Measurements from ENCODE around the gene XPNPEP2.

The XPNPEP2 gene

DNA sequence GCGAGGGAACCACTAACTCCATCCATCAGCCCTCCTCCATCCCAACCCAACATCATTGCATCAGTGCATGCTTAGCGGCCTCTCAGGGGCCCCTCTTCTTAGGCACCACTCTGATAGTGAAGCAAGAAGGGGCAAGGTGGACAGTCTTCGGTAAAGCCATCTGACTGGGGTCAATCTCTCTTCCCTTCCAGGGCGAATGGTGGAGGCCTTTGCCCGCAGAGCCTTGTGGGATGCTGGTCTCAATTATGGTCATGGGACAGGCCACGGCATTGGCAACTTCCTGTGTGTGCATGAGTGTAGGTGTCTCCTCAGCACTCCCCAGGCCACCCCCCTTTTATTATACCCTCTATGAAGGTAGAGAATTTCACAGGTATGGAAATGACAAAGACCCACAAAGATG, 22.2 kb downstream of the XPNPEP2 start:
- TF ChIP-seq, protein P1, sequence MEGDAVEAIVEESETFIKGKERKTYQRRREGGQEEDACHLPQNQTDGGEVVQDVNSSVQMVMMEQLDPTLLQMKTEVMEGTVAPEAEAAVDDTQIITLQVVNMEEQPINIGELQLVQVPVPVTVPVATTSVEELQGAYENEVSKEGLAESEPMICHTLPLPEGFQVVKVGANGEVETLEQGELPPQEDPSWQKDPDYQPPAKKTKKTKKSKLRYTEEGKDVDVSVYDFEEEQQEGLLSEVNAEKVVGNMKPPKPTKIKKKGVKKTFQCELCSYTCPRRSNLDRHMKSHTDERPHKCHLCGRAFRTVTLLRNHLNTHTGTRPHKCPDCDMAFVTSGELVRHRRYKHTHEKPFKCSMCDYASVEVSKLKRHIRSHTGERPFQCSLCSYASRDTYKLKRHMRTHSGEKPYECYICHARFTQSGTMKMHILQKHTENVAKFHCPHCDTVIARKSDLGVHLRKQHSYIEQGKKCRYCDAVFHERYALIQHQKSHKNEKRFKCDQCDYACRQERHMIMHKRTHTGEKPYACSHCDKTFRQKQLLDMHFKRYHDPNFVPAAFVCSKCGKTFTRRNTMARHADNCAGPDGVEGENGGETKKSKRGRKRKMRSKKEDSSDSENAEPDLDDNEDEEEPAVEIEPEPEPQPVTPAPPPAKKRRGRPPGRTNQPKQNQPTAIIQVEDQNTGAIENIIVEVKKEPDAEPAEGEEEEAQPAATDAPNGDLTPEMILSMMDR (IDR thresholded peaks at IDR 0.05; ENCODE audit: low read depth, low read length, missing control alignments): no peak
- DNase-seq (ENCODE audit: low read depth): no peak
- no peak overlapping the region for H3K4me3 ChIP-seq (ENCODE audit: low read depth, low read length)
- in situ Hi-C loops (cut with HindIII; ENCODE audit: low sequenced_read_pairs): no loop called here

GRCh38 chrX:129761596-129761995, 22.8 kb downstream of the XPNPEP2 start:
- in situ Hi-C loops (cut with HindIII; ENCODE audit: low sequenced_read_pairs): no loop called here
- TF ChIP-seq, protein P1 (IDR thresholded peaks at IDR 0.05; ENCODE audit: low read depth, low read length, missing control alignments): no peak
- no peak for DNase-seq (ENCODE audit: low read depth)

GRCh38 chrX:129762448-129762847, 23.7 kb downstream of the XPNPEP2 start:
- DNase-seq (ENCODE audit: low read depth): no peak
- in situ Hi-C loops (cut with HindIII; ENCODE audit: low sequenced_read_pairs): no loop called here
- no peak overlapping the region for H3K4me3 ChIP-seq (ENCODE audit: low read depth, low read length)
- TF ChIP-seq, protein P1 (IDR thresholded peaks at IDR 0.05; ENCODE audit: low read depth, low read length, missing control alignments): no peak

More at GRCh38 chrX:129761596-129761995, 22.8 kb downstream of the XPNPEP2 start:
- no peak overlapping the region for H3K4me3 ChIP-seq (ENCODE audit: low read depth, low read length)

- TF ChIP-seq, protein P1 (IDR thresholded peaks at IDR 0.05; ENCODE audit: low read depth, low read length, missing control alignments): no peak
- no peak for DNase-seq (ENCODE audit: low read depth)
- in situ Hi-C loops (cut with HindIII; ENCODE audit: low sequenced_read_pairs): no loop called here
- no peak overlapping the region for H3K4me3 ChIP-seq (ENCODE audit: low read depth, low read length)
These were observed 24.9 kb downstream of the XPNPEP2 start for GRCh38 chrX:129763666-129764065.

DNA sequence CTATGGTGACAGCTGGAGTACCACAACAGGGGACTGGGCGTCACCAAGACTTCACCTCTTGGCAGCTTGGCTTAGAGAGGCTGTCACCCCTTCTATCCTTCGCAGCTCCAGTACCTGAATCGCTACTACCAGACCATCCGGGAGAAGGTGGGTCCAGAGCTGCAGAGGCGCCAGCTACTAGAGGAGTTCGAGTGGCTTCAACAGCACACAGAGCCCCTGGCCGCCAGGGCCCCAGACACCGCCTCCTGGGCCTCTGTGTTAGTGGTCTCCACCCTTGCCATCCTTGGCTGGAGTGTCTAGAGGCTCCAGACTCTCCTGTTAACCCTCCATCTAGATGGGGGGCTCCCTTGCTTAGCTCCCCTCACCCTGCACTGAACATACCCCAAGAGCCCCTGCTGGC, 29.4 kb downstream of the XPNPEP2 start:
- TF ChIP-seq, protein P1 (IDR thresholded peaks at IDR 0.05; ENCODE audit: low read depth, low read length, missing control alignments): no peak
- in situ Hi-C loops (cut with HindIII; ENCODE audit: low sequenced_read_pairs): no loop called here
- no peak for DNase-seq (ENCODE audit: low read depth)
- no peak overlapping the region for H3K4me3 ChIP-seq (ENCODE audit: low read depth, low read length)

GRCh38 chrX:129768586-129769466, 30.0 kb downstream of the XPNPEP2 start:
- no peak overlapping the region for H3K4me3 ChIP-seq (ENCODE audit: low read depth, low read length)
- DNase-seq (ENCODE audit: low read depth): peak; percentile 22
- TF ChIP-seq, protein P1 (IDR thresholded peaks at IDR 0.05; ENCODE audit: low read depth, low read length, missing control alignments): no peak
- in situ Hi-C loops (cut with HindIII; ENCODE audit: low sequenced_read_pairs): no loop called here

Measured in astrocyte of the cerebellum (primary cell).